GM12874 (cell line): Measurements from ENCODE around the gene TM9SF1.

Source experiments
- CTCF ChIP-seq: IDR thresholded peaks from 2 replicates; pipeline ENCODE4 v1.5.1; 2011; ENCODE audit warnings: low read depth, mild to moderate bottlenecking, control low read depth, low read length, moderate library complexity; ENCODE audit not compliant: insufficient read depth

The TM9SF1 gene

DNA sequence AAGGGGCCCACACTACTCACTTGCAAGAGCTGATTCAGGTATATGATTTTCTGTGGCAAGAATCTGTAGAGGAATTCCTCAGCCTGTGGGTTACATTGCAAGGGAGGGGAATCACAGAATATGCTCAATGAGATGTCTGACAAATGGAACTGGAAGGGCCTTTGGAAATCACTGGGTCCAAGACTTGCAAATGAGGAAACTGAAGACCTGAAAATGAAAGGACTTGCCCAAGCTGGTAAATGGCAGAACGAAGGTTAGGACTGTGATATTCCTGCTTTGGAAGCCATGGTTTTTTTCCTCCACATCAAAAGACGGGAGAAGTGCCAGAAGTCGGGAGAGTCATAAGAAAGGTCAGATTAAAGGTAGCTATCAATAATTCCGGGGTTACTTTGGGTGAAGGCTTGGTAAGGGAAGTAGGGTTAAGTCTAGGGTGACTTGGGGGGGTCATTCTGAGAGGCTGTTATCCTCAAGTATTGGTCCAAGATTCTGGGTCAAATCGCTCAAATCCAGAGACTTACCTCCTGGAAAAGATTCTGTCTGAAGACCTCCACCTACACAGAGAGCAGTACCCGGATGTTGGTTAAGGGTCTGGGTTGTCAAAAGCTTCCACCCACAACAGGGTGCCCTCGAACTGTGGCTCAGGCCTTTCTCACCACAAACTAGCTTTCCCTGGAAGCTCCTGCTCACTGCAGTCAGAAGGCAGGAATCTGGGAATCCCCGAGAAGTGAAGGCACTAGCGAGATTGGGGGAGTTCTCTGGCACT is 49.4 kb downstream of the TM9SF1 start:
- TF ChIP-seq CTCF: no peak

GRCh38 chr14:24145219-24145618 is 50.0 kb downstream of the TM9SF1 start:
- no peak for TF ChIP-seq CTCF

- no peak for TF ChIP-seq CTCF
Observed at GRCh38 chr14:24144451-24144850, 50.8 kb downstream of the TM9SF1 start.

DNA sequence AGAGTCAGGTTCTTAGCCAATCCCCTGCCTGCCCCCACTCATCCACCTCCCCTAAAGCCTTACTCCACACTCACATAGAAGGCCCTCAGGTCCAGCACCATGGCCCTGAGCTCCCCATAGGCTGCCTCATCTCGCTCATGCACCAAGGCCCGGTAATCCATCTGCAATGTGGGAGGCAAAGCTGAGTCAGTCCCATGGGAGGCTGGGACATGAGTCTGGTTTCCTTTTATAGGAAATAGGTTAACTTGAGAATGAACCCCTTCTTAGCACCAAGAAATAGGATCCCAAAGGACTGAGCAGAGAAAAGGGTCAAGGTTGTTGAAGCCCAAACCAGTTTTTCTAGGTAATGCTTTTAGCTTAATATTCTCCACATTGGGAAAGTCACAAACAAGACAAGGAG is 51.7 kb downstream of the TM9SF1 start:
- no peak for TF ChIP-seq CTCF

DNA sequence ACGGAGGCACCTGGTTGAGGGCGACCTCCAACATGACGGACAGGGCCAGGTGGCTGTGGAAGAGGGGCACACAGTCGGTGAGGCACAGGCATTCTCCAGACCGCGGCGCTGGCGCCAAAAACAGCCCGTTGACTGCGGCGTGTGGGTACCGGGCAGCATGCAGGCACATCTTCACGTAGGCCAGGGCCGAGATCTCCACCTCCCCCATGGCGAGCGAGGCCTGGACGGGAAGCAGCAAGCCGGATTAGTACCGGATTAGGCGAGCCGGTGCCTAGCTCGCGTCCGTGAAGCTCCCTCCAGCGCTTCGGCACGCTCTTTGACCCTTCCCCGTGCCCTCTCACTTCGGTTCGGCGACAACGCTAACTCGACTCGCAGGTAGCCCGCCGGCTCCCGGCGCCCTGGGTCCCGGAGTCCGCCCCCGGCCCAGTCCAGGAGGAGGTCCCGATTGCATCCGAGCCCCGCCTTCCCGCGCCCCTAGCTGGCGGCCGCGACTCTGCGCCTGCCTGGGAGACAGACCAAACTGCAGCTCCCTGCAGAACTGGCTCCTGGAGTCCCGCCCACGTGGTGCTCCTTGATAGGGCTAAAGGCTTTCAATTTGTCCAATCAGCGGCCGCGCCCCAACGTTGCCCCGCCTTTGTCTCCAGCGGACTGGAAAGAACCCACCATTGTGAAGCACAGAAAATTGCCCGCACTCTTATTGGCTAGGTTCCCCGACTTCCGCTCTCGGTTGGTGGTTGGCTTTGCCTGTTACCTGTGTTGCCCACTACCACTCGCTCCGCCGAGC is 54.0 kb downstream of the TM9SF1 start, which contains the start of gene EMC9:
EMC9 (minus strand) TSS at position 495 of the 784 bp plus-strand sequence; CDS start at position 208, 287 bp downstream.
- TF ChIP-seq CTCF: peak; percentile 33; the same call in 1 of the 2 replicates

DNA sequence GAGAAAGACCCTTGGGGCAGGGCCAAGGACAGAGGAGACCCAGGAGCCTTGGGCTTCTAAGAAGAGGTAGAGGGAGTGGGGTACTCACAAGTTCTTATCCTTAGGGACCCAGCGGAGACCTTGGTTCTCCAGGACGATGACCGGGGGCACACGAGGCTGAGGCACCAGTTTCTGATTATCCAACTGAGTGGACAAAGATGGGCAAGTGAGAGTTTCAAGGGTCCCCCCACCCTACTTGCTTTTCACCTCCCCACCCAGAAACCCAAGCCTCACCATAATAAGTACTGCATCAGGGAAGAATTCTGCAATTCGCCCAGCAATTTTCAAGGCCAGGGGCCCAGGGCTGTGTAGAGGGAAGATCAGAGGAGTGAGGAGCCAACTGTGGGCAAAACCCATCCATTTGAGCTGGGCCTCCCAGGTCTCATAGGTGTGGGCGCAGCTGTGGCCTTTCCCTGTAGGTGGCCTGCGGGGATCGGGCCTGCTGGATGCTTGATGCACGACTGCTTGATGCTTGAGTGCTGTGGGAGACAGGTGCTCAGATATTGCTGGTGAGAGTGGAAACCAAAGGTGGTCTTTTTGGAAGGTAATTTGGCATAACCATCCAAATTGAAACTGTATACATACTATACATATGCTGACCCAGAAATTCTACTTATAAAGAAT is 55.8 kb downstream of the TM9SF1 start:
- TF ChIP-seq CTCF: no peak
